GM19468 (cell line): Measurements from ENCODE around the gene KSR1.

Source experiments
- ATAC-seq: cut with Tn5 transposase; IDR thresholded peaks from one replicate; pipeline ENCODE4 v1.9.1; 2021; ENCODE audit warnings: mild to moderate bottlenecking, moderate library complexity, moderate number of reproducible peaks; ENCODE audit not compliant: unreplicated experiment; ENCODE audit errors: extremely low read depth

KSR1 gene

GRCh38 chr17:27597783-27598320 lies 141.6 kb downstream of the KSR1 start:
- no peak for ATAC-seq

DNA sequence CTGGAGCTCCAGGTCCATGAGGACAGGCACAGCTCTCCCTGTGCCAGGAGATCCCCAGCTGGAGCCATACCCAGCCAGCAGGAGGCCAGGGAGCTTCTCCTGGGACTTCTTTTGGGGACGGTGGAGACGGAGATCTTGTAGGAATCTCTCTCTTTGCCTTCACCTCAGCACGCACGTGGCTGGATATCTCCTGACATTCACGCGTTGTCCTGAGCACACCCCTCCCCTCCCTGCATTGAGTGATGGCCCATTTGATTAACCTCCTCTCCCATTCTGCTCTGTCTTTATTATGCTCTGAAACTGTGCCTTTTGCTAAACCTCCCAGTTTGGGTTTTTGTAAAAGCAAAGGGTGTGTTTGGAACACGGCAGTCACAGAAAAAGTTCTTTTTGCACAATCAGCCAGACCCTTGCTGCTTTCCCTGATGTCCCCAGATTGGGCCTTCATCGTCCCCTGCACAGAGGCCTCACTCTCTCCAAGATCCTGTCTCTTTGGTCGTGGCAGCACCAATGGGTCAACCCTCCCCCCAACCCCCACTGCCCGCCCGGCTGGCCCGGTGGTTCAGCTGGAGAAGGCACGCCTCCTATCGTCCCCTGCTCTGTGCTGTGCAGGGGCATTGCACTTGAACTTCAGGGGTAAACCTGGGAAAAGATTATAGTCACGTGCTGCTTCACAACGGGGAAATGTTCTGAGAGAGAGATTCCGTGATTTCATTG lies 142.2 kb downstream of the KSR1 start:
- no peak for ATAC-seq

DNA sequence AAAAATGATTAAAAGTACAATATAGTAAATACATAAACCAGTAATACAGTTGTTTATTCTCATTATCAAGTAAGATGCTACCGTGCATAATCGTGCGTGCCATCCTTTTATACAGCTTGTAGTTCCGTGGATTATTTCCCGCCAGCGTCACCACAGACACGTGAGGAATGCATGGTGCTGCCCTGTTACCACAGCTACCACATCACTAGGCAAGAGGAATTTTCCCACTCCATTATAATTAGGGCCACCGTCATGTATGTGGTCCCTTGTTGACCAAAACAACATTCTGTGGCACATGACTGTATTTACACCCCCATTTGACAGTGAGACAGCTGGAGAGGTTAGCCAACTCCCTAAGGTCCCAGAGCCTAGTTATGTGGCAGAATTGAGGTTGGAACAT lies 144.2 kb downstream of the KSR1 start:
- ATAC-seq = no peak

DNA sequence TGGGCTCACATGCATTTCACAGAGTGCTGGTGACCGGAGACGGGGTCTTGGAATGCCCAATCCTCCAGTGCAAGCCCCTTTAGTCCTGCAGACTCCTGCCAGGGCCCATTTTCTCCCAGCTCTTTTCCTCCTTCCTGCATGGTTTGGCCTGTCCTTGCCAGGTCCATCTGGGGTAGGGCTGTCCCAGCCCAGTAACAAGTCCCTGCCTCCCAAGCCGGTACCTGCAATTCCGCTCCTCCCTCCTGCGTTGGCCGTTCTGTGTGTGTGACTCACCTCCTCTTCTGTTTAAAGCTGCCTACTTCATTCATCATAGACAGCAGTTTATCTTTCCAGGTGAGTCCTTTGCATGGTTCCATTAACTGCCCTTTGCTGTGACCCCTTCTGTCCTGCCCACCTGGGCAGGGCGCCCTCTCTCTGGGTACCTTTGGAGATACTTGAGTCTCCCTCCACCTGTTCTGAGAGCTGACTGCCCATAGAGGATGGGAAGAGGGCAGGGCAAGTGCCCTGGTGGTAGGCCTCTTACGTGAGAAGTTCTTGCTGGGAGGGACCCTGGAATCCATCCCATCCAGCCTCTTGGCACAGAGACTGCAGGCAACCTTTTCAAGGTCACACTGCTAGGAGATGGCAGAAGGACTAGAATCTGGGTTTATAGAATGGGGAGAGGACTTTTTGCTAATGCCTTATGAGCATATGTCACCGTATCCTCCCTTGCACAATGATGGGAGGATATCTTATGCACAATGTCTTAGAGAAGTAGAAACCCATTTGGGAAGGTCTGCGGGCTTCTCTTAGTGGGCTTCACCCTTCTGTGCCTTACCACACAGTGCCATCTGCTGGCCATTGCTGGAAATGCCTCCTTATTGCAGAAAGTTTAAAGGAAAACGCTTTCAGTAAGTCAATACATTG lies 145.1 kb downstream of the KSR1 start:
- no peak for ATAC-seq

DNA sequence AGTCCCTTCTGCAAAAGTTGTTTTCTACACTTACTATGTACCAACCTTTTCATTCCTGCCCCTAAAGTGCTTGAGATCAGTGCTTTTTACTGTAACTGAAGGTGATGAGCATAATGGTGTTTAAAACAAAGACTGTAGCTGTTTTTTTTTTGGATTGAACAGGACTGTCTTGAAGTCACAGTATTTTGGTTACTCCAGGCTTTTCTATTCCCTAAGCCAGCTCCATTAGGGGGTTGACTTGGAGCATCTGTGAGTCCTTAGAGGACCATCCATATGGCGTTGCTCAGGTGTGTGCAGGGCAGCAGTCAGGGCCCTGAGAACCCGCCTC lies 145.7 kb downstream of the KSR1 start:
- no peak for ATAC-seq

- ATAC-seq = no peak
Observed at GRCh38 chr17:27602721-27603420, 146.6 kb downstream of the KSR1 start.

DNA sequence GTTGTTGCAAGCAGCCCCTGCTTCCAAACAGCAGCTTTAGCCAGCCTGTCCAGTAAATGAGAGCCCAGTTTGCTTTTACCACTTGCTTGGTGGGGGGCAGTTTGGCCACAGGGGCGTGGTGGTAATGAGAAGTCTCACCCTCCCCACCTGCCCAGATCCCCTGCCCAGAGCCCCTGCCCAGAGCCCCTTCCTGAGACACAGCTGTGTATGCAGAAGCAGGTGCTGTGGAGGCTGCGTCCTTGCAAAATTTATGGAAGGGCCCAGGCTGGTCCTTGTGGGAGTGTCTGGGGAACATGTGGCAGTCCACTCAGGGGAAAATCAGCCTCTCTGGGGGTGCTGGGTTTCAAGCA lies 147.1 kb downstream of the KSR1 start:
- no peak for ATAC-seq

DNA sequence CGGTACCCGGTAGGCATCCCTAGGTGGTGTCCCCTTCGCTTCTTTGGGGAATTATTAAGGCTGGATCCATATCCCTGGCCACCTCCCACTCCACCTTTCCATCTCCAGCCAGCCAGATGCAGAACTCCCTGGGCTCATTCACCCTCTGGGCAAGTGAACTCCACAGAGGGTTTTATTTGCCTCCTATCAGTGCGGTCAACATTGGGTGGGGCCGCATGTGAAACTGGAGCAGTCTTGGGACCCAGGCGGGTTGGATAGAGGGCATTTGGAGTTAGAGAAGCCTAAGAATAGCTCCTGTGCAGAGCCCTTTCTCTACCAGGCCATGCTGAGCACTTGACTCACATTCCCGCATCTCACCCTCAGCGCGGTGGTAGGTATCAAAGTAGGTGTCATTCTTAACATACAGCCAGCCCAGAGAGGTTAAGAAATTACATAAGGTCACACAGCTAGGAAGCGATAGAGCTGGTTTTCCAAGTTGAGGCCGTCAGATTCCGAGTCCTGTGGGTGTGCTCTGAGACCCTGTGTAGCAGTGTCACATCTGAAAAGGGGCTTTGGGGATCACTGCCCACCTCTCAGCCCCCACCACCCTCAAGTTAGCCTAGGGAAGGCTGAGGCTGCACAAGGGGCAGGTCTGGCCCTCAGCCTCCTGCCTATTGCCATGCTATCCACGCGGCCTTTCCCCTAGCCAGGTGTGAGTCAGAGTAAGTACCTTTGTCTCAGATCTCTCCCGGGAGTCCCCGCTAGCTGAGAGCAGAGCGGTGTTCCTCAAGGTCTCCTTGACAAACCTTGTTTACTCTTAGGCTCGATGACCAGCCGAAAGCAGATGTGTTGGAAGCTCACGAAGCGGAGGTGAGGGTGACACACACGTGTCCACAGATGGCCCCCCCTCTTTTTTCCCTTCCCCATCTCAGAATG lies 147.9 kb downstream of the KSR1 start:
- ATAC-seq = no peak

GRCh38 chr17:27605409-27605808 lies 149.2 kb downstream of the KSR1 start:
- no peak for ATAC-seq

- no peak for ATAC-seq
Observed at GRCh38 chr17:27607521-27608091, 151.4 kb downstream of the KSR1 start.

- no peak for ATAC-seq
Observed at GRCh38 chr17:27608328-27609230, 152.3 kb downstream of the KSR1 start.

DNA sequence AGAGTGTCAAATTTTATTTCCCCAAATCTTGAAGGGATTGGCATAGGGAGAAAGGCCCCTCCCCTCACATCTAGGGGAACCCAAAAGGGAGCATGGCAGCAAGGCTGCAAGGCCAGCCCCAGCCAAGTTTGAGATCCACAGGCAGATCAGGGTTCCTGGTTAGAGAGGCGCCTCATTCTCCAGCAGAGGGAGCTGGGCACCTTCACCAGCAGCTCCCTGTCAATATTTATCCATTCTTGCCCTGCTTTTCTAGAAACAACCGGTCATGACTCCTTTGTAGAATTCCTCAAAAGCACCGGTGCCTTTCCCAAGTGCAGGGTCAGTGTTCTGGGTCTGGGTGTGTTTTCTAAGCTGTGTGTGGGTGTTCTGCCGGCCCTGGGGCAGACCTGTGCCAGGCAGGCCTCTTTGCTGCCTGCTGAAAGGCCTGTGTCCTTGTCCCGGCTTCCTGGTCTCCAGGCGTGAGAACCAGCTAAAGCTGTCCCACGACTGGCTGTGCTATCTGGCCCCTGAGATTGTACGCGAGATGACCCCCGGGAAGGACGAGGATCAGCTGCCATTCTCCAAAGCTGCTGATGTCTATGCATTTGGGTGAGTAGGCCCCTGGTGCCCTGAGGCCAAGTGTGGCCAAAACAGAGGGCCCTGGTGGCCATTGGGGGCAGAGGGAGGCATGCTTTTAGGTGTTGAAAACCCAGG lies 153.5 kb downstream of the KSR1 start:
- ATAC-seq = no peak

- ATAC-seq = no peak
Observed at GRCh38 chr17:27610304-27610677, 154.0 kb downstream of the KSR1 start.

DNA sequence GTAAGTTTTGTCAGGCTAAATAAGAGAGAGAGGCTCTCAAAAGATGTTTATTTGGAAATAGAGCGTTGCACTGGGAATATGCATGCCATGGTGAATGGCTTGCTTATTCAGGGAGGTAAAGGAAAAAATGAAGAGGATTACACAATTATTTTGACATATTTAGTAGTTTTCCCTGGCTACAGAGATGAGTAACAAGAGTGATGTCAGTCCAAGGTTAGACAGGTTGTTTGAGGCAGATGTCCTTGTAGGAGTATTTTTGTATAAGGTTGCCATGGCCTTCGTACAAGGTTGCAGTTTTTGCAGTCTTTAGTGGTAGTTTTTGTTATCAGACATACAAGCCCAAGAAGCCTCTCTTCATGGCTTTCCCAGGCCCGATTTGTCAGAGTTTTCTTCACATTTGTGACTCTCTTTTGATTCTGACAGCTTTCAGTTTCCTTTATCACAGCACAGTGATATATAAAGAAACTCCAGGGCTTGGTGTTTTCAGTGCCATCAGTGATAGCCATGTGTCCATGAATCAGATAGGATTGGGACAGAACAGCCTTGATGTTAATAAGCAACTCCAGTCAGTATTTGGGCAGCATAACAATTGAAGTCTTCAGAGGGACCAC lies 156.0 kb downstream of the KSR1 start:
- no peak for ATAC-seq

DNA sequence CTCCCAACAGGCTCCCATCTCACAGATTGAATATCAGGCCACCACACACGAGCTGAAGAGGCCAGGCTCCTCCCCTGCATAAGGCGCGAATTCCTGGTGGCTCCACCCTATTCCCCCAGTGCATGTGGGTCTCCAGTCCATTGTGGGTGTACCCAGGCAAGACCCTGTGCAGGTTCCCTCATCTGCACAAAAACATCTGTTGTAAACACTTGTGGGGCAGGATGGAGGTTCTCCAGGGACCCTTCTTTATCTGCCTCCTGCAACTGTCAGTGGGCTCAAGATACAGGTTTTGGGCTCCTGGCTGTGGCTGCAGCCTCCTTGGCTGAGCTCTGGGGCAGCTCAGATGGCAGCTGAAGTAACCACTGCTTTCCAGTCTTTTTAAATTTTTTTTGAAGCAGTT lies 157.2 kb downstream of the KSR1 start:
- no peak for ATAC-seq

GRCh38 chr17:27615121-27615520 lies 158.9 kb downstream of the KSR1 start:
- ATAC-seq = no peak

DNA sequence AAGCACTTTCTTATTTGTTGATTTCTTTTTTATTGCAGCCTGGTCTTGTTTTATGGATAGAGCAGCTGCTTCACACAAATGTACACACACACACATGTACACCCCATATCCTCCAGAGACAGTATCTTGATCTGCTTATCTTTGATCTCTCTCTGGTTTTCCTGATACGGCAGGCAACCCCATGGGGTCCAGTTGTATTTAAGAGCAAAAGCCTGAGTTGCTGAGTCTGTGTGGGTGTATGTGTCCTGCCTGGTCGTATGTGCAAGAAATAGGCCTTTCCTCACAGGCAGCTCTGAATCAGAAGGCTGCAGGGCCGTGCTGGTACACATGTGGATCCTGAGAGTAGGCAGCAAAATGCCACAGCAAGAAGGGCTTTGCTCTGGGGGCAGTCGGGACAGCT lies 160.2 kb downstream of the KSR1 start:
- ATAC-seq = no peak

DNA sequence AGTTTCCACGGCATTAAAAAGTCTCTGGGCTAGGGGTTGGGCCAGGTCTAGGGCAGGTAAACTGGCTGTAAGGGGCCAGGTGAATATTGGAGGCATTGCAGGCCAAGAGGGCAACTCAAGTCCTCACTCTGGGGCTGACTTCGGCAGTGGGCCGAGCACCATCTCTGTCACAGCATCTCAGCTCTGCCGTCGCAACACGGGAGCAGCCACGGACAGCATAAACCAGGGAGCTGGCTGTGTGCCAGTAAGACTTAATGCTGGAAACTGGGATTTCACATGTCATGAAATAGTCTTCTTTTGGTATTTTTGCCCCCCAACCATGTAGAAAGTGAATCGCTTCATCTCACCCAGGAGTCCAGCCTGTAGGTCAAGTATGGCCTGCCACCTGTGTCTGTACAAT lies 162.2 kb downstream of the KSR1 start:
- ATAC-seq = no peak
